ENCODE measurements around the gene RAPGEF6.

RAPGEF6 gene

DNA sequence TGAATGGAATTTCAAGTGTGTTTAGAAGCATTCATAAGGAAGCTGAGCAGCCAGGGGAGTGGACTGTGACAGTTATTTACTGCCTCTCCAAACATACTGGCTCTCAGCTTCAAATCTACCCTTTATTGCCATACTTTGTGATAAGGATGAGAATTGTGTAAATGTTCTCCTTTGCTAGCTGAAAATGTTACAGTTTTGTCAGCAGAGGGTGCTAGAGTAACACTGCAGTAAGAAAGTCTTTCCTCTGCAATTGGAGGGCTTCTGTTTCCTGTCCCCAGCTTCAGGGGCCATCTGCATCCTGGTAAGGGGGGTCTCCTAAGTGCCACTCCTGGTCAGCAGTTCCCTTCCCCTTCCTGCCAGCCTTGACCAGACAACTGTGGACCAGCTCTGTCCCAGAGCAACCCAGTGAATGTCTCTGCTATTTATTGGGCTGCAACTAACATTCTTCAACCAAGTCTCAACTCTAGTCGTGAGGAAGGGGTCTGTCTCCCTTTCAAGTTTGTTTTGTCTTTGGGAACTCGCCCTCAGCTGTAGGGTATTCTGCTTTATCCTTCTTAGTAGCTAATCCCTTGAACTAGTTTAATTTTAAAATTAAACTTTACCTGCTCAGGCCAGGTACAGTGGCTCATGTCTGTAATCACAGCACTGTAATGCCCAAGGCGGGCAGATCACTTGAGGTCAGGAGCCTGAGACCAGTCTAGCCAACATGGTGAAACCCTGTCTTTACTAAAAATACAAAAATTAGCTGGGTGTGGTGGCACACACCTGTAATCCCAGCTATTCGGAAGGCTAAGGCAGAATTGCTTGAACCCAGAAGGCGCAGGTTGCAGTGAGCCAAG lies 45.3 kb downstream of the RAPGEF6 start:
- H3K4me1 ChIP-seq (ENCODE audit: control insufficient read depth in 2 of 2, insufficient read depth in 2 of 2, low read length in 2 of 2): no peaks in the 10 kb centered on the region
- no peak overlapping the region for H3K9ac ChIP-seq (ENCODE audit: low read depth in 1 of 2, low read length in 2 of 2)
- H3K9me3 ChIP-seq (ENCODE audit: control insufficient read depth in 2 of 2, low read length in 2 of 2): no peaks in the 10 kb centered on the region
- no peaks in the 10 kb centered on the region for H3K36me3 ChIP-seq (ENCODE audit: control insufficient read depth in 2 of 2, insufficient read depth in 2 of 2, low read length in 2 of 2)
- no peak overlapping the region for H3K27ac ChIP-seq (ENCODE audit: low read depth in 2 of 2, low read length in 2 of 2)
- H3K4me3 ChIP-seq (ENCODE audit: low read length in 2 of 2): no peak overlapping the region
- no peaks in the 10 kb centered on the region for H3K27me3 ChIP-seq (ENCODE audit: control insufficient read depth in 2 of 2, insufficient read depth in 2 of 2, low read length in 2 of 2)

DNA sequence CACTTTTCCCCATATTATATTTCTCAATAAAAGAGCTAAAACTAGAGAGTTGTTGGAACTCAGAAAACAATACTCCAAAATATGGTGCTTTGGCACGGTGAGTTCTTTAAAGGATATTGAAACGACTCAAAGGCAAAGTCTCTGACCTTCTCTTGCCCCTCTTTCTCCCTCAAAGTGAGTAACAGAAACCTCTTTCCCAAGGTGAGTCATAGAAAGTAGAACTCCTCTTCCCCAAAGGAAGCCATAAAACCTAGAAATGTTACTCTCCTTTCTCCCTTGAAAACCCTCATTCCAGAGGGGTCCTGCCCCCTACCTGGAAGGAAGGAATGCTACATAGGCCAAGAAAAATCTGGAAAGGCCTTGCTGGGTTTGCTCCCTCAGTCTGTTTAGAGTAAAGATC lies 47.5 kb downstream of the RAPGEF6 start:
- Histone ChIP-seq H3K36me3 (ENCODE audit: control insufficient read depth in 2 of 2, insufficient read depth in 2 of 2, low read length in 2 of 2) (no peaks in the 10 kb centered on the region), H3K4me1 (ENCODE audit: control insufficient read depth in 2 of 2, insufficient read depth in 2 of 2, low read length in 2 of 2) (no peaks in the 10 kb centered on the region), H3K27me3 (ENCODE audit: control insufficient read depth in 2 of 2, insufficient read depth in 2 of 2, low read length in 2 of 2) (no peaks in the 10 kb centered on the region), H3K4me3 (ENCODE audit: low read length in 2 of 2) (no peak overlapping the region), H3K27ac (ENCODE audit: low read depth in 2 of 2, low read length in 2 of 2) (no peak overlapping the region), H3K9me3 (ENCODE audit: control insufficient read depth in 2 of 2, low read length in 2 of 2) (no peaks in the 10 kb centered on the region), H3K9ac (ENCODE audit: low read depth in 1 of 2, low read length in 2 of 2) (no peak overlapping the region)

DNA sequence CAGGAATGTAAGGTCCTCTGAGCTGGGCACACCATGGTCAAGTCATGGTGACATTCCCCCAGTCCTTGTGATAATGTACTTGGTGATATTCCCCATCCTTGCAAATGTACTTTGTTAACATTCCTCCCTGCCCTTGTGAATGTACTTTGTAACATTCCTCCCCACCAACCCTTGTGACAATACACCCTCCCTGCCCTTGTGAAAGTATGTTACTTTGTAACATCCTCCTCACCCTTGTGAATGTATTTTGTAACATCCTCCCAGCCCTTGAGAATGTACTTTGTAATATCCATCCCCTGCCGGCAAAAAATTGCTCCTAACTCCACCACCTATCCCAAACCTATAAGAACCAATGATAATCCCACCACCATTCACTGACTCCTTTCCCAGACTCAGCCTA lies 53.3 kb downstream of the RAPGEF6 start:
- Histone ChIP-seq H3K4me3 (ENCODE audit: low read length in 2 of 2) (no peak overlapping the region), H3K9me3 (ENCODE audit: control insufficient read depth in 2 of 2, low read length in 2 of 2) (no peaks in the 10 kb centered on the region), H3K27me3 (ENCODE audit: control insufficient read depth in 2 of 2, insufficient read depth in 2 of 2, low read length in 2 of 2) (no peaks in the 10 kb centered on the region), H3K36me3 (ENCODE audit: control insufficient read depth in 2 of 2, insufficient read depth in 2 of 2, low read length in 2 of 2) (peaks cover 0 to 6% of the 10 kb centered on the region in 2 donors), H3K9ac (ENCODE audit: low read depth in 1 of 2, low read length in 2 of 2) (no peak overlapping the region), H3K4me1 (ENCODE audit: control insufficient read depth in 2 of 2, insufficient read depth in 2 of 2, low read length in 2 of 2) (no peaks in the 10 kb centered on the region), H3K27ac (ENCODE audit: low read depth in 2 of 2, low read length in 2 of 2) (no peak overlapping the region)

DNA sequence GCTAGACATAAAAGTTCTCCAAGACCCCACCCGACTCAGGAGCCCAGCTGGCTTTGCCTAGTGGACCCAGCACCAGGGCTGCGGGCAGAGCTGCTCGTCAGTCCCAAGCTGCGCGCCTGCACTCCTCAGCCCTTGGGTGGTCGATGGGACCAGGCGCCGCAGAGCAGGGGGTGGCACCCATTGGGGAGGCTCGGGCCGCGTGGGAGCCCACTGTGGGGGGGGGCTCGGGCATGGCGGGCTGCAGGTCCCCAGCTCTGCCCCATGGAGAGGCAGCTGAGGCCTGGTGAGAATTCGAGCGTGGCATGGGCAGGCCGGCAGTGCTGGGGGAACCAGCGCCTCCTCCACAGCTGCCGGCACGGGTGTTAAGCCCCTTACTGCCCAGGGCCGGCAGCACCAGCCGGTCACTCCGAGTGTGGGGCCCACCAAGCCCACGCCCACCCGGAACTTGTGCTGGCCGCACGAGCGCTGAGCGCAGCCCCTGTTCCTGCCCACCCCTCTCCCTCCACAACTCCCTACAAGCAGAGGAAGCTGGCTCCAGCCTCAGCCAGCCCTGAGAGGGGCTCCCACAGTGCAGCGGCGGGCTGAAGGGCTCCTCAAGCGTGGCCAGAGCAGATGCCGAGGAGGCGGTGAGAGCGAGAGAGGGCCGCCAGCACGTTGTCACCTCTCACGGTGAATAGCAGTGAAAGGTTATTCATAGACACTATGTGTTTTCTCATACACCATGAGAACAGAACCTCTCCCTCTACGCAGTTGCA lies 54.9 kb downstream of the RAPGEF6 start:
- Histone ChIP-seq H3K4me3 (ENCODE audit: low read length in 2 of 2) (no peak overlapping the region), H3K9ac (ENCODE audit: low read depth in 1 of 2, low read length in 2 of 2) (no peak overlapping the region), H3K27ac (ENCODE audit: low read depth in 2 of 2, low read length in 2 of 2) (no peak overlapping the region), H3K9me3 (ENCODE audit: control insufficient read depth in 2 of 2, low read length in 2 of 2) (no peaks in the 10 kb centered on the region), H3K36me3 (ENCODE audit: control insufficient read depth in 2 of 2, insufficient read depth in 2 of 2, low read length in 2 of 2) (peaks cover 0 to 6% of the 10 kb centered on the region in 2 donors), H3K27me3 (ENCODE audit: control insufficient read depth in 2 of 2, insufficient read depth in 2 of 2, low read length in 2 of 2) (no peaks in the 10 kb centered on the region), H3K4me1 (ENCODE audit: control insufficient read depth in 2 of 2, insufficient read depth in 2 of 2, low read length in 2 of 2) (no peaks in the 10 kb centered on the region)

DNA sequence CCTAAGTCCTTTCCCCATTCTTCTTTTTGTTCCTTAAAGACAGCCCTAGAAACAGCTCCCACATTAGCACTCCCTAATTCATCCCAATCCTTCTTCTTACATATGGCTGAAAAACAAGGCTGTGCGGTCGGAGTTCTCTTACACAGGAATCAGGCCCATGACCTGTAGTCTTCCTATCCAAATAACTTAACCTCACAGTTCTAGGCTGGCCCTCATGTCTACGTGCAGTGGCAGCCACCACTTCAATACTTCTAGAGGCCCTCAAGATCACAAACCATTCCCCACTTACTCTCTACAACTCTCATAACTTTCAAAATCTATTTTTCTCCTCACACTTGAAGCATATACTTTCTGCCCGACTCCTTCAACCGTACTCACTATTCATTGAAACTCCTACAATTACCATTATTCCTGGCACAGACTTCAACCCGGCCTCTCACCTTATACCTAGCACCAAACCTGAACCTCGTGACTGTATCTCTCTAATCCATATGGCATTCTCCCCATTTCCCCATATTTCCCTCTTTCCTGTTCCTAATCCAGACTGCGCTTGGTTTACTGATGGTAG lies 59.3 kb downstream of the RAPGEF6 start:
- no peak overlapping the region for H3K9ac ChIP-seq (ENCODE audit: low read depth in 1 of 2, low read length in 2 of 2)
- H3K9me3 ChIP-seq (ENCODE audit: control insufficient read depth in 2 of 2, low read length in 2 of 2): peaks cover 0 to 5% of the 10 kb centered on the region in 2 donors
- H3K27ac ChIP-seq (ENCODE audit: low read depth in 2 of 2, low read length in 2 of 2): no peak overlapping the region

DNA sequence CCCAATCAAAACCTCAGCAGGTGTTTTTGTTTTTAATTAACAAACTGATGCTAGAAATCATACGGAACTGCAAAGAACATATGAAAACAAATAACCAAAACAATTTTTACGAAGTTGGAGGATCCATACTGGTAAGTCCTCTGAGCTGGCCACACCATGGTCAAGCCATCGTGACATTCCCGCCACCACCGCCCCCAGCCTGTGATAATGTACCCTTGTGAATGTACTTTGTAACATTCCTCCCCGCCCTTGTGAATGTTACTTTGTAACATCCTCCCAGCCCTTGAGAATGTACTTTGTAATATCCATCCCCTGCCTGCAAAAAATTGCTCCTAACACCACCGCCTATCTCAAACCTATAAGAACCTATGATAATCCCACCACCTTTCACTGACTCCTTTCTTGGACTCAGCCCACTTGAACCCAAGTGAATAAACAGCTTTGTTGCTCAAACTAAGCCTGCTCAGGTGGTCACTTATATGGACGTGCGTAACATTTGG lies 63.3 kb downstream of the RAPGEF6 start:
- H3K4me1 ChIP-seq (ENCODE audit: control insufficient read depth in 2 of 2, insufficient read depth in 2 of 2, low read length in 2 of 2): no peaks in the 10 kb centered on the region
- no peak overlapping the region for H3K4me3 ChIP-seq (ENCODE audit: low read length in 2 of 2)
- H3K27me3 ChIP-seq (ENCODE audit: control insufficient read depth in 2 of 2, insufficient read depth in 2 of 2, low read length in 2 of 2): no peaks in the 10 kb centered on the region
- no peak overlapping the region for H3K27ac ChIP-seq (ENCODE audit: low read depth in 2 of 2, low read length in 2 of 2)
- no peaks in the 10 kb centered on the region for H3K36me3 ChIP-seq (ENCODE audit: control insufficient read depth in 2 of 2, insufficient read depth in 2 of 2, low read length in 2 of 2)
- H3K9ac ChIP-seq (ENCODE audit: low read depth in 1 of 2, low read length in 2 of 2): no peak overlapping the region
- peaks cover 0 to 5% of the 10 kb centered on the region in 2 donors for H3K9me3 ChIP-seq (ENCODE audit: control insufficient read depth in 2 of 2, low read length in 2 of 2)

More for the DNA sequence above, 59.3 kb downstream of the RAPGEF6 start:
- Histone ChIP-seq H3K4me3 (ENCODE audit: low read length in 2 of 2) (no peak overlapping the region), H3K4me1 (ENCODE audit: control insufficient read depth in 2 of 2, insufficient read depth in 2 of 2, low read length in 2 of 2) (no peaks in the 10 kb centered on the region), H3K36me3 (ENCODE audit: control insufficient read depth in 2 of 2, insufficient read depth in 2 of 2, low read length in 2 of 2) (peaks cover 0 to 6% of the 10 kb centered on the region in 2 donors), H3K27me3 (ENCODE audit: control insufficient read depth in 2 of 2, insufficient read depth in 2 of 2, low read length in 2 of 2) (no peaks in the 10 kb centered on the region)

DNA sequence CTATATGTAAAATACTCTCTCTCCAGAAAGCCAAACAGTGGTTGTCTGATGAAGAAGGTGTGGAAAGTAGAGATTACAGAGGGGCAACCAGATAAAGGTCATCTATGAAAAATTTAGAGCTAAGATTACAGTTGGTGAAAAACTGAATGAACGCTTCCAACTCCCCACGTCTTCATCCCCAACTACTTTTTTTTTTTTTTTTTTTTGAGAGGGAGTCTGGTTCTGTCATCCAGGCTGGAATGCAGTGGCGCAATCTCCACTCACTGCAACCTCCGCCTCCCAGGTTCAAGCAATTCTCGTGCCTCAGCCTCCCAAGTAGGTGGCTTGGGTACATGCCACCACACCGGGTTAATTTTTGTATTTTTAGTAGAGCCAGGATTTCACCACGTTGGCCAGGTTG lies 64.3 kb downstream of the RAPGEF6 start:
- Histone ChIP-seq H3K9ac (ENCODE audit: low read depth in 1 of 2, low read length in 2 of 2) (no peak overlapping the region), H3K27ac (ENCODE audit: low read depth in 2 of 2, low read length in 2 of 2) (no peak overlapping the region), H3K4me3 (ENCODE audit: low read length in 2 of 2) (no peak overlapping the region), H3K4me1 (ENCODE audit: control insufficient read depth in 2 of 2, insufficient read depth in 2 of 2, low read length in 2 of 2) (no peaks in the 10 kb centered on the region), H3K27me3 (ENCODE audit: control insufficient read depth in 2 of 2, insufficient read depth in 2 of 2, low read length in 2 of 2) (no peaks in the 10 kb centered on the region), H3K36me3 (ENCODE audit: control insufficient read depth in 2 of 2, insufficient read depth in 2 of 2, low read length in 2 of 2) (no peaks in the 10 kb centered on the region), H3K9me3 (ENCODE audit: control insufficient read depth in 2 of 2, low read length in 2 of 2) (peaks cover 0 to 5% of the 10 kb centered on the region in 2 donors)

DNA sequence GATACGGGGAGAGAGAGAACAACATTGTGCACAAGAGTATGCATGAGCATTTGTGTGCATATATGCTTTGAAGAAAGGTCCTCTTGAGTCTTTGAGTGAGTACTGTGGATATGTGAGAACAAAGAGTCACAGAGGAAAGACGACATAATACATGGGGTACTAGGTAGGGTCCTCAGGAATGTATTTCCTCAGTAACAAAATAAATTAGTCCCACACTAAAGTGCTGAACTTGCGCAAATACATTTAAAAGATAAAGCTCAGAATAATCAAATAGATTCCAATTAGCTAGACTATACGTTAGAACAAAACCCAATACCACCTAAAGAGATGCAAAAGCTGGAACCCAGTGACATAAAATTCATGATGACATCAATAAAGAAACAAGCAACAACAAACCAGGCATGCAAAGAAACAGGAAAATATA lies 70.8 kb downstream of the RAPGEF6 start:
- peaks cover 5 to 6% of the 10 kb centered on the region in 2 donors for H3K36me3 ChIP-seq (ENCODE audit: control insufficient read depth in 2 of 2, insufficient read depth in 2 of 2, low read length in 2 of 2)
- H3K4me1 ChIP-seq (ENCODE audit: control insufficient read depth in 2 of 2, insufficient read depth in 2 of 2, low read length in 2 of 2): no peaks in the 10 kb centered on the region
- no peak overlapping the region for H3K27ac ChIP-seq (ENCODE audit: low read depth in 2 of 2, low read length in 2 of 2)
- no peak overlapping the region for H3K9ac ChIP-seq (ENCODE audit: low read depth in 1 of 2, low read length in 2 of 2)
- no peaks in the 10 kb centered on the region for H3K27me3 ChIP-seq (ENCODE audit: control insufficient read depth in 2 of 2, insufficient read depth in 2 of 2, low read length in 2 of 2)
- H3K4me3 ChIP-seq (ENCODE audit: low read length in 2 of 2): no peak overlapping the region
- no peaks in the 10 kb centered on the region for H3K9me3 ChIP-seq (ENCODE audit: control insufficient read depth in 2 of 2, low read length in 2 of 2)

DNA sequence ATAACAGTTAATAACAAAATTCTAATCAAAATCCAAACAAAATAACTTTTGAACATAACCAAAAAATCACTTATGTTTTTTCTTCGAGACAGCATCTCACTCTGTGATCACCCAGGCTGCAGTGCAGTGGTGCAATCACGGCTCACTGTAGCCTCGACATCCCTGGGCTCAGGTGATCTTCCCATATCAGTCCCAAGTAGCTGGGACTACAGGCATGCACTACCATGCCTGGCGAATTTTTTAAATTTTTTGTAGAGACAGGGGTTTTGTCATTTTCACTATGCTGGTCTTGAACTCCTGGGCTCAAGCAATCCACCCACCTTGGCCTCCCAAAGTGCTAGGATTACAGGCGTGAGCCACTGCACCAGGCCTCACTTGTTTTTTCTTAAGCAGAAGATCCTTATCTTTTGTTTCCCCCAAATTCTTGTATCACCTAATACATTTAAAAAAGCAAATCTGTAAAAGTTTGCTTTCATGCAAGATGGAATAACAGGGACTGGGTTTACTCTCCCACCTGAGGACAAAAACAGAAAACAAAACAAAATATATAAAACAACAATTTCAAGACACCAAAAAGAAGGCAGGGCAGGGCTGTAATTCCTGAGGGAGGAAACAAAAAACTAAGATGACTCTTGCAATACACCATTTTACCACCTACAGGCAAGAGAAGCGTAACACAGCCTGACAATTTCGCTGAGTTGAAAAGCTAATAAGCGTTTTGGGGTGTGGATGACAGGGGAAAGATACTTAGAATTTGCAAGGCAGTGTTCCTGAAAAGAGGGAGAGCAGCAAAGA lies 71.4 kb downstream of the RAPGEF6 start:
- Histone ChIP-seq H3K4me1 (ENCODE audit: control insufficient read depth in 2 of 2, insufficient read depth in 2 of 2, low read length in 2 of 2) (no peaks in the 10 kb centered on the region), H3K36me3 (ENCODE audit: control insufficient read depth in 2 of 2, insufficient read depth in 2 of 2, low read length in 2 of 2) (peaks cover 5 to 7% of the 10 kb centered on the region in 2 donors), H3K9me3 (ENCODE audit: control insufficient read depth in 2 of 2, low read length in 2 of 2) (no peaks in the 10 kb centered on the region), H3K4me3 (ENCODE audit: low read length in 2 of 2) (no peak overlapping the region), H3K9ac (ENCODE audit: low read depth in 1 of 2, low read length in 2 of 2) (no peak overlapping the region), H3K27ac (ENCODE audit: low read depth in 2 of 2, low read length in 2 of 2) (no peak overlapping the region), H3K27me3 (ENCODE audit: control insufficient read depth in 2 of 2, insufficient read depth in 2 of 2, low read length in 2 of 2) (no peaks in the 10 kb centered on the region)

All from mucosa of rectum (tissue), 2 donors.